KBM-7 (cell line): Measurements from ENCODE around the gene COX6A2.
A peak's percentile ranks its signal among the peaks of the same experiment; 100 is the strongest.

Experiments
- DNase-seq: peaks from one replicate; pipeline ENCODE4 v3.0.0-alpha.2; 2015
- in situ Hi-C: fragments of 300-500 bp; cut with MboI; formaldehyde crosslinking; loops from 2 replicates; pipeline ENCODE4 v1.14.3; 2020; ENCODE audit warnings: low sequenced_read_pairs, low pct_unique_long_range_greater_than_20kb, mixed read lengths

Gene COX6A2

GRCh38 chr16:31416371-31416770, 11.8 kb downstream of the COX6A2 start:
- no peak for DNase-seq
- in situ Hi-C loops = no loop called here

- no peak for DNase-seq
- in situ Hi-C loops = no loop called here
Measured at GRCh38 chr16:31414706-31415105, 13.5 kb downstream of the COX6A2 start.

DNA sequence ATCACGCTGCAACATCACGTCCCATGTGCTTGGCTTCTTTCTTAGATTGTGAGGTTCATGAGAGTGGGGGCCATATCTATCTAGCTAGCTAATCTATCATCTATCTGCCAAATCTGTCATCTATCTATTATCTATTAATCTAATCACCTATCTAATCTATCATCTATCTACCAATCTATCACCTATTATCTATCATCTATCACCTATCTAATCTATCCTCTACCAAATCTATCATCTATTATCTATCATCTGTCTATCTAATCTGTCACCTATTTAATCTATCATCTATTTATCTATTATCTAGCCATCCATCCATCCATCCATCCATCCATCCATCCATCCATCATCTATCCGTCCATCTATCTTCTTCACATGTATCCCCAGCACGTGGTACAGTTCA, 14.2 kb downstream of the COX6A2 start:
- DNase-seq = no peak
- in situ Hi-C loops = no loop called here

DNA sequence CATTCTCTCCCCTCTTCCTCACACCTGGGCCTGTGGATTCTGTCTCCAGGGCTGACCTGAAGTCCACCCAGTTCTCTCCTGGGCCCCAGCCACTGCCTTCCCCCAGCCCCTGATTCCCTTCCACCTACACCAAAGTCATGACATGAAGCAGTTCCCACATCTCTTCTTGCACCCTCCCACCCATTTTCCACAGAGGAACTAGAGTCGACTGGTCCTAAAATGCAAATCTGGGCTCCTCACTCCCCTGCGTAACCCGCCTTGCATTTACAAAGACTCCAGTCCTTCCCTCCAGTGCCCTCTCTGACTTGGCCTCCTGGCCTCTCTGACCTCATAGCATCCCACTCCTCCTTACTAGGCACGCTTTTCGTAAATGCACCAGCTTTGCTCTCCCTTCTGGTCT, 14.8 kb downstream of the COX6A2 start:
- no peak for DNase-seq

DNA sequence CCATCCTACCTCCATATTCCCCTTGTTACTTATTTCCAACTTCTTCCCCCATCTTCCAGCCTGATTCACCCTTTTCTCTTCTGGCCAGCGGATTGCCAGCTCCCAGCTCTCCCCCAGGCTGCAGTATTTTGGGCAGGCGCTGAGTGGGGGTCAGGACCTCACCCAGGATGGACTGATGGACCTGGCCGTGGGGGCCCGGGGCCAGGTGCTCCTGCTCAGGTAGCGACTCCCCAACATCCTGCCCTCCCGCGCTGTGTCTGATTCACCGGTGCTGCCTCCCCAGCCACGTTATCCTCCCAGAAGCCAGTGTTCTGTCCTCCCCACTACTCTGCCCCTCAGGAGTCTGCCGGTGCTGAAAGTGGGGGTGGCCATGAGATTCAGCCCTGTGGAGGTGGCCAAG, 15.4 kb downstream of the COX6A2 start:
- in situ Hi-C loops = no loop called here
- no peak for DNase-seq

More for the DNA sequence above, 14.8 kb downstream of the COX6A2 start:
- in situ Hi-C loops = no loop called here

GRCh38 chr16:31411024-31411844, 16.9 kb downstream of the COX6A2 start:
- in situ Hi-C loops = no loop called here
- no peak for DNase-seq

DNA sequence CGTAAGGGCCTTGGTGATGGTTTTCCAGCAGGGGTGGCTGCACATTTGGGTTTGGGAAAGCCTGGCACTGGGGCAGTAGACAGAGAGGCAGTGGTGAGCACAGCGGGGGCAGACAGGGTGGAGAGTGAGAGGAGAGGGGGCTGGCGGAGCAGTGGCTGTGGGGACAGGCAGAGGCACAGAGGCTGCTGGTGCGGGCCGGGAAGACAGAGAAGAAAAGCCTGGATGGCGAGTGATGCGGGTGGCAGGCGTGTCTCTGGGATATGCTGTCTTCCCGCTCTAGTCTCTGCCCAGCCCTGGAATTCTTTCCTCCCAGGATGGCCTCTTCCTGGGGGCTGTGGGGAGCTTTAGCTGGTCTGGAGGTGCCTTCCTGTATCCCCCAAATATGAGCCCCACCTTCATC, 18.1 kb downstream of the COX6A2 start:
- DNase-seq = no peak
- in situ Hi-C loops = no loop called here

- DNase-seq = no peak
- in situ Hi-C loops = no loop called here
Measured at GRCh38 chr16:31409433-31409832, 18.7 kb downstream of the COX6A2 start.

DNA sequence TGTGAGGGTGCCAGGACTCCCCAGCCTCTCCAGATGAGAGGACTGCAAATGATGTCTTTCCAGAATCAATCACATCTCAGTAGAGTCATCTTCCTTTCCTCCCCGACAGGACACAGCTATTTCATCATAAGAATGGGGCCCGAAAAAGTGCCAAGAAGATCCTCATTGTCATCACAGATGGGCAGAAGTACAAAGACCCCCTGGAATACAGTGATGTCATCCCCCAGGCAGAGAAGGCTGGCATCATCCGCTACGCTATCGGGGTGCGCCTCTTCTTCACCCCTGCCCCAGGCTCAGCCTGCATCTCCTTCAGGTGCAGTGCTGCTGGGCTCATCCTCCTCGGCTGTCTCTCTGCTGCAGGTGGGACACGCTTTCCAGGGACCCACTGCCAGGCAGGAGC, 20.8 kb downstream of the COX6A2 start:
- no peak for DNase-seq
- in situ Hi-C loops = no loop called here

- no peak for DNase-seq
- in situ Hi-C loops = no loop called here
Measured at GRCh38 chr16:31404353-31405064, 23.7 kb downstream of the COX6A2 start.

GRCh38 chr16:31403590-31404352, 24.4 kb downstream of the COX6A2 start:
- in situ Hi-C loops = no loop called here
- no peak for DNase-seq

- in situ Hi-C loops = no loop called here
- DNase-seq = no peak
Measured at GRCh38 chr16:31402687-31403086, 25.5 kb downstream of the COX6A2 start.

GRCh38 chr16:31401436-31401835, 26.7 kb downstream of the COX6A2 start:
- in situ Hi-C loops = no loop called here
- no peak for DNase-seq

GRCh38 chr16:31400191-31400590, 28.0 kb downstream of the COX6A2 start:
- in situ Hi-C loops = no loop called here
- peak; percentile 34 for DNase-seq

- DNase-seq = no peak
- in situ Hi-C loops = no loop called here
Measured at GRCh38 chr16:31397701-31398100, 30.5 kb downstream of the COX6A2 start.

DNA sequence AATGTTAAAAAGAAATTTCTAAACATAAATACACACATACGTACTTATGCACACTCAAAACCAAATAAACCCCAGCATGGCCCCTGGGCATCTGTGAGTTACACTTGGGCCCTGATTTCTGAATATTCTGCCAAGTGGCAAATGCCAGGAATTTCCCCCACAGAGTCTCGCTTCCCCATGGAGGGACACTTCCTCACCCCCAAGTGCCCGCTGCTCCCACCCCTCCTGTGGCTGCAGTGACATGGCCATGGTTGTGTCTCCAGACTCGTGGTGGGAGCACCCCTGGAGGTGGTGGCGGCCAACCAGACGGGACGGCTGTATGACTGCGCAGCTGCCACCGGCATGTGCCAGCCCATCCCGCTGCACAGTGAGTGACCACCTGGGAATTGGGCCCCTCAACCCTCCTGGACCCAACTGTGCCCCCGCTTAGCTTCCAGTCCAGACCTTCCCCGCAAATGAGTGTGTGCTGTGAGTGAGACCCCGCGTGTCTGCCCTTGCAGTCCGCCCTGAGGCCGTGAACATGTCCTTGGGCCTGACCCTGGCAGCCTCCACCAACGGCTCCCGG, 31.0 kb downstream of the COX6A2 start:
- in situ Hi-C loops = no loop called here
- DNase-seq = no peak

DNA sequence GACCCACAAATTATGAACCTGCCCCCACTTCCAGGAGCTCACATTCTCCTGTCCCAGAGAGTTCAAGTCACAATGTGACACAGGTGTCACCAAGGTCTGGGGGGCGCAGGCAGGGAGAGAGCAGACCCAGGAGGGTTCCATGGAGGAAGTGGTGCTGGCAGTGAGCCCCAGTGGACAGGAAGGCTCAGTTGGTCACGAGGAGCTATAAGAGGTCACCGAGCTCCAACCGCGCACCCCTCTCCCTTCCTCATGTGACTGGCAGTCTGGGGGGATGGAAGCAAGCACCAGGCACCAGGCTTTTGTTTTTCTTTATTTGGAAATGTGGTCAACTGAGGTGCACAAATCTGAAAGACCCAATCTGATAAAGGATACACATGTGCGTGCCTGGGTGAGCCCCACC, 32.5 kb downstream of the COX6A2 start:
- in situ Hi-C loops = no loop called here
- DNase-seq = no peak

GRCh38 chr16:31393056-31393455, 35.1 kb downstream of the COX6A2 start, which contains the start of gene ITGAD:
Gene ITGAD (plus strand): TSS chr16:31393335. CDS start chr16:31393361, 26 bp downstream.
- in situ Hi-C loops = no loop called here
- DNase-seq = no peak

DNA sequence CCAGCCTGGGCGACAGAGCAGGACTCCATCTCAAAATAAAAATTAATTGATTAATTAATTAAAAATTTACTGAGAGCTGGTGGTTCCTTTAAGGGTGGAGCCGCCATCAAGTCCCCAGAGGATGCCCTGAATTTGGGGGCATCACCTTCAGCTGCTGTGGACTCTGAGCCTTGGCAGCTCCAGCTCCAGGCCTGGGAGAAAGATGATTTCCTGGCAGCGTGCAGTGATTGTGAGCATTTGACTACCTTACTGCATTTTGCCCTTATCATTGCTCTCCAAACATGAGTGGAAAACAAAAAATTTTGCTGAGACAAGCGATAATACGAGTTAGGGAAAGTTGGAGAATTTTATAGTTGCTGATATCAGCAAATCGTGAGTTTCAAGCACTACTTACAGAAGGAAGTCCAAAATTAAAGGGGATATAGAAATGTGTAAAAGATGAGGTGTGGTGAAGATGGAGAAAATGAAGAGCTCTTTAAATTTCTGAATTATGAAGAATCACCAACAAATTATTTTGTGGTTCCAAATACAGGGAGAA, 37.6 kb downstream of the COX6A2 start:
- no peak for DNase-seq

More for the DNA sequence above, 37.6 kb downstream of the COX6A2 start:
- in situ Hi-C loops = no loop called here
